HG02840 (cell line): ENCODE results near the gene TGFBR3.

ENCODE experiments used
- ATAC-seq: cut with Tn5 transposase; IDR thresholded peaks from one replicate; pipeline ENCODE4 v1.9.1; 2021; ENCODE audit warnings: mild to moderate bottlenecking, moderate library complexity, moderate number of reproducible peaks; ENCODE audit not compliant: unreplicated experiment, low FRiP score

Gene TGFBR3

DNA sequence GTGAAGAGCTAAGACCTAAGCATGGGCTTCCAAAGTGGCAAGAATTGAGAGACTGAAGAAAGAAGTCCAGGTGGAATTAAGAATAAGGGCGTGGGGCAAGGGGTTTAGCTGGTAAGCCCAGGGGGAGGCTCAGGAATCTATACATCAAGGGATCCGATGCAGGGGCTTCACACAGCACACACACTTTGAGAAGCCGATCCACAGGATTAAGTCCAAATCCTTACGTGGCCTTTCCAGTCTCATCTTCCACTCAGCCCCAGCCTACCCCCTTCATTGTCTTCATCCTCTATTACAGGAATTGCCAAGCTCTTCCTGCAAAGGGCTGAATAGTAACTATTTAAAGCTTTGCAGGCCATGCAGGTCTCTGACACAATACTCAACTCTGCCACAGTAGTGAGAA, 101.3 kb downstream of the TGFBR3 start:
- no peak for ATAC-seq

- ATAC-seq = no peak
Observed at GRCh38 chr1:91784191-91784590, 101.8 kb downstream of the TGFBR3 start.

GRCh38 chr1:91783423-91784170, 102.4 kb downstream of the TGFBR3 start:
- no peak for ATAC-seq

GRCh38 chr1:91781901-91782622, 103.9 kb downstream of the TGFBR3 start:
- no peak for ATAC-seq

DNA sequence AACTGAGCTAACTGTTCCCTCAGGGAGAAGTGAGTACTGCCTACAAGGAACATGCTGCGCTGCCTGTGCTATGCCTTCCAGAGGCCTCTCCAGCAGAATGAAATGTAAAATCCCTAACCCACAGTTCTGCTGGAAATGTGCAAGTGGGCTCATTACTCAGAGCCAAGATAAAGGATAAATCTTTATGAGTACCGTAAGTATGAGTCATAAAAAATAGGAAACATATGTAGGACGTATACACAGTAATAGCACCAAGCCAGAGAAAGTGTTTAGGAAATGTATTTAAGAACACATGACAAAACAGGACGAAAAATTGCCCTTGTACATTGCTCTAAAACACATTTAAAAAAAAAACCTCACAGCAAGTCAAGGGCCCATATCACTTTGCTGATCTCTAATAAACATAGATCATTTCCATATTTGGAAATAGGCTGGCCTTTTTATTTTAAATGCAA, 104.6 kb downstream of the TGFBR3 start:
- ATAC-seq = no peak

DNA sequence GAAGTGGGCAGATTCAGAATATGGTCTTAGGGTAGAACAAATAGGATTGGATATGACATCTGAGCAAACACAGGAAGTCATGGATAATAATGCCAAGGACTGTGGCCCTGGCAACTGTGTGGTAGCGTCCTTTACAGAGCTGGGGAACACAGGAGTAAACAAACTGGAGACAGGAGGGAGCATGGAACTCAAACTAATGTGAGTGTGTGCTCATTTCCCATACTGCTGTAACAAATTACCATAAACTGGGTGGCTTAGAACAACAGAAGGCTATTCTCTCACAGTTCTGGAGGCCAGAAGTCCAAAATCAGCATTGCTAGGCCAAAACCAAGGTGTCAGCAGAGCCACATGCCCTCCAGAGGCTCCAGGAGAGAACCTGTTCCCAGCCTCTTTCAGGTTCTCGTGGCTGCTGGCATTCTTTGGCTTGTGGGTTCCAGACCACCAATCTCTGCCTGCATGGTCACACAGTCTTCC, 106.4 kb downstream of the TGFBR3 start:
- no peak for ATAC-seq

DNA sequence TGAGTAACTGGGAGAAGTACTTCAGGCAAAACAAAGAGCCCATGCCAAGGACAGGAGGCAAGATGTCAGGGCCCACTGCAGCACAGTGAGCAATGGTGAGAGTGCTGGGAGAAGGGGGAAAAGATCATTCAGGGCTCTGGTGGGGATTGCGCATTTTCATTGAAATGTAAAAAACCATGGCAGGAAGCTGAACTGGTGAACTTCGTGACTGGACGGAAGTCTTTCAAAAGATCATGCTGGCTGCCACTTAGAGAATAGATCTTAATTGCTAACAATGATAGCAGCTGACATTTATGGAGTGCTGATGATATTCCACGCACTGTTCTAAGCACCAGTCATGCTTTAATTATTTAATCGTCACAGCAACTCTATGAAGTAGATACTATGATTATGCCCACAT, 107.0 kb downstream of the TGFBR3 start:
- ATAC-seq = no peak

- no peak for ATAC-seq
Observed at GRCh38 chr1:91777630-91778300, 108.2 kb downstream of the TGFBR3 start.

DNA sequence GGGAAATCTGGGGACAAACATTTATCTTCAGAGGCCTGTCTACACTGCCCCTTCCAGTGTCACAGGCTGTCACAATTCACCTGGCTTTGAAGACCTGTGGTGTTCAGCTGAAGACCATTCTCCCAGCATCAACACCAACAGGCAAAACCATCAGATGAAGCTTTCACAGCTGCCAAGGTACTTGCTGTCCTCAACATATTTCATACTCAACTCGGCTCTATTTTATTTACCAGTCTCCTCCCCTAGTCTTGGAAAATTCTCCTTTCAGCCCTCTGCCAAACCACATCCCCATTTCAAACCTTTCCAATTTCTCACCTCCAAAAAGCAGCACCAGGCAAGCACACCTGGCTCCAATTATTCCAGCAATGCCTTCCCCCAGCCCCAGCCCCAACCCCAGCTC, 108.8 kb downstream of the TGFBR3 start:
- ATAC-seq = no peak

GRCh38 chr1:91776068-91776794, 109.7 kb downstream of the TGFBR3 start:
- ATAC-seq = no peak

DNA sequence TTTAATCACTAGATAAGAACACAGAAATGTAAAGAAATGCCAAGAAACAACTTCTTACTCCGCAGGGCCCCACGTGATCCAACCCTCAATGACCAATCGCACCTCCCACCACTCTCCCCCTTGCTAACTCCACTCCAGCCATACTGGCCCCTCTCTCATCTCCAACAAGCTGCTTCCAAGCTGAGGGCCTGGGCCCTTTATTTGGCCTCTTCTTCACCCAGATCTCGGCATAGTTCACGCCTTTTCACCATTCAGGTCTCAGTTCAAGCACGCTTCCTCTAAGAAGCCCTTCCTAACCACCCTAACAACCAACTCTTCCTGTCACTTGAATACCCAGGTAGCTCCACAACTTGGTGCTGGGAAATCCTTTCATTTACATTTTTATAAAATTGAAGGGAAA, 110.7 kb downstream of the TGFBR3 start:
- no peak for ATAC-seq

DNA sequence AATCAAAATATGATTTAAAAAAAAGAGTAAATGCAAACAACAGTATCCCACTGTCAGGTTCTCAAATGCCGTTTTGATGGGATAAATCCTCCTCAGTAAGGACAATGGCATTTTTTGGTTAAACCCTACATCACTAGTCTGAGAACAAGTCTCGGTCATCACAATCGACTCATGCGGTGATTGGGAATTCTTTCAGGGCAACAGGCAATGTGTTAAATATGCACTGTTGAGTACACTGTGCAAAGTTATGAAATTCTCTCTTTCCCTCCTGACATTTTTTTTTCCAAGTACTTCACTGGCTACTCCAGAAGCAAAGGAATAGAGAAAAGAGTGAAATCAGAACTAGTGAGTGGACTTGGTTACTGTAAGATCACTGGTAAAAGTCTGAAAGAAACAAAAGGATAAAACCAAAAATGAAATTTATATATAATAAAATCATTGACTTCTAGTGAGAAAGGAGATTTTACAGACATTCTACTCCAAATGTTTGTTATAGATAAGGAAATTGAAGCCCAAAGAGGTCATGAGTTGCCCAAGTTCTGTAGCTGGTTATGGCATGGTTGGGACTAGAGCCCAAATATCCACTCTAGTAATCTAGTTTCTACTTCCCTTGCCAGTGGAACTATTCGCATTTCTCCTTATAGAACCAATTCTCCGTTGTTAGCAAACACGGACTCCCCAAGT, 111.3 kb downstream of the TGFBR3 start:
- no peak for ATAC-seq

DNA sequence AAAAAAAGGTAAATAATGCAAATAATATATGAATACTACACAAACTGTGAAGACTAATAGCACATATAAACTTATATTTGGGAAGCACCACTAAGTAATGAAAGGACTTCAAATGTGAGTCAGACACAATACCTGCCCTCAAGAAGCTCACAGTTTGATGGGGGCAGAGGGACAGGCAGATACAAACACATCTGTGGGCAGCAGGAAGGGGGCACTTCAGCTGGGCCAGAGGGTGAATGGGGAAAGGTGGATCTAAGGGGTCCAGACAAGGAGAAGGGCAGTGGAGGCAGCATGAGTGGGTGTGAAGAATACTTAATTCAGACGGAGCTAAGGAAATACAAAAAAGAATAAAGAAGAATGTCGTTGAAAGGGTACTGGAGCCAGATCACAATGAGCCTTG, 114.2 kb downstream of the TGFBR3 start:
- ATAC-seq = no peak

DNA sequence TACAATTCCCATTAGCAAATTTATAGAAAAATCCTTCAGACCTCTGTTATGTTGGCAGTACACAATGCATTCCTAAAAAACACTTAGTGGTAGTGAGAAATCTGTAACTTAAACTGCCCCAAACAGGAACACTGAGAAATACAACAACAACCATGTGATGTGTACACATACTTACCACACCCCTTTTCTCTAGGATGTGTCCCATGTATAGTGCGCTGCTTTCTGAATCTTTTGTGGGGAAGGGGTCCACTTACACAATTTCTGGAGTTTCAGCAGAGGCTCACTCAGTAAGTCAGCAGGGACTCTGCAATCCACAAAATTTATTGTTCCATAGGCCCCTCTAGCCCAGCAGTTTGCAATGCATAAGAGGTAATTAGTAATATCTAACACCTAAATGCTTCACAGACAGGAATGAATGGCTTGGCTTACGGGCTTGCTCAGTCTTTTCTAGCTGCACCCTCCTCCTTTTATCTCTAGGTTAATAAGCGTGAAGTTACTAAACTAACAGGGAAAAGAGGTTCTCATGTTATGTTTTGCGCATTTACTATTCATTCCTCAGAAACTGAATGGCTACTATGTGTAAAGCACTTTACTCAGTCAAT, 115.2 kb downstream of the TGFBR3 start:
- no peak for ATAC-seq

GRCh38 chr1:91769742-91770141, 116.2 kb downstream of the TGFBR3 start:
- no peak for ATAC-seq

DNA sequence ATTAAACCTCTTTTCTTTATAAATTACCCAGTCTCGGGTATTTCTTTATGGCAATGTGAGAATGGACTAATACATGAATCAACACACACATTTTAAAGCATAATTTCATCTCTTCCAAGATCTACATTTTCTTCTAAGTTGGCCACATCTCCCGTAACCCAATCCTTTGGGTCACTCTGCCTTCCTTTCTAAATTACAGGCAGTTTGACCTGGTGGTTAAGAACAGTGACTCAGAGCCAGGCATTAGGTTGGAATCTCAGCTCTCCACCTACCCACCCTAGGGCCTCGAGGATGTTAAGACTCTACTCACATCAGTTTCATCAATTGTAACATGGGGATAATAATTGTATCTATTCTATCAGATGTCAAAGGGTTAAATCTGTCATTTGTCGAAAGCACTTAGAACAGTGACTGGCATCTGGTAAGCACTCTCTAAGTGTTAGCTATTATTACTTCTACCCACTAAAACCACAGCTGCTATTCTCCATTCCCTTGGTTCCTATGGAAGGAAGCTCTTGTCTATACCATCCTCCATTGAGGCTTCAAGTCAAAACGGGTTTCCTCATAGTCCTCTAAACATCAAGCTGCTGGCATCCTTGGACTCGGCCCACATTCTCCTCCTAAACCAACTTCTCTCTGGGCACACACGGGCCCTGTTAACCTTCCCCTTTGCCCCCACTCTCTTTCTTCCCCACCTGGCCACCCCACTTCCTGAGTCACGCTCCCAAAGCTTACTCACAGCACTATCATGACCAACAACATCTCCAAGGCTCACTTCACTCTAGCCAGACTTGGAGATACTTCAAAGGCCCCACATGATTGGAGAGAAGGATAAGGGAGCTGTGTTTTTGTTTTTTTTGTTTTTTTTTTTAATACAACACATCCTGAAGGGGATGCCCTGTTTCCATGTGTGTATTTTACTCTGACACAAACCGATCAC, 116.9 kb downstream of the TGFBR3 start:
- no peak for ATAC-seq

DNA sequence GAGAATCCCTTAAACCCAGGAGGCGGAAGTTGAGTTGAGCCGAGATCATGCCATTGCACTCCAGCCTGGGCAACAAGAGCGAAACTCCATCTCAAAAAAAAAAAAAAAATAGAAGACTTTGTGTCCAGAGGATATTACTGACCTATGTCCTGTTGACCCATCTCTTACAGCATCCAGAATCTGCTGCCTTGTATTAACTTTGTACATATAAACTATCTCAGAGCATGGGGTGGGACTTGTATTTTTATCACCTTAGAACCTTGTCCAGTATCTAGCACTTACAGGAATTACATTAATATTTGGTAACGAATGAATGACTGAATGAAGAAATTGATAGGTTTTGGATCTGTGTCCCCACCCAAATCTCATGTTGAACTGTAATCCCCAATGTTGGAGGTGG, 117.8 kb downstream of the TGFBR3 start:
- ATAC-seq = no peak

DNA sequence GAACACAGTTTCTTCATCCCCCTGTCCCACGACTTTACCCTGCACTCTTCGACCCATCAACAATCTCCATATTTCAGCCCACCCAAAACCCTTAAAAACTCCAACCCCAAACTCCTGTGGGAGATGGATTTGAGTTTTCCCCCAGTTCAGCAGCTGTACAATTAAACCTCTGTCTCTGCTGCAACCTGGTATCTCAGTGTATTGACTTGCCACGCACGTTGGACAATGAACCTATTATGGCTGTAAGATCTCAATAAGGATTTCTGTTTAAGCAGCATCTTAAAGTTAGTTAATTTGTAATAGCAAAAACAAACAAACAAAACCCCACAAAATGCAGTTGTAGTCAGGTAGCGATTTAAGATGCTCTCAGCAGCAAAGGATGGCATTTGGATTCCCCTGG, 119.1 kb downstream of the TGFBR3 start:
- no peak for ATAC-seq
